Right atrium auricular region (tissue), 2 donors: ENCODE measurements around the gene OR8K1. TPM values are rescaled to one million over a fixed set of nuclear protein-coding genes. Genes with fewer than 3 reads are reported as not detected.

Experiments used
- DNase-seq: peaks from one replicate; pipeline ENCODE4 v3.0.0-alpha.2; 2019; ENCODE audit warnings: low spot score
- H3K27ac ChIP-seq, 2 donors: fragments of 200-600 bp; sonication (generic); 1 replicate in 1 of 2; 2 replicates in 1 of 2; pipeline ENCODE4 v1.5.1; 2016 to 2019
- H3K27me3 ChIP-seq, 2 donors: fragments of 200-600 bp; sonication (generic); one replicate each; pipeline versions ENCODE4 v1.5.1 to v1.6.0; 2017 to 2019
- H3K36me3 ChIP-seq: fragments of 200-600 bp; sonication (generic); one replicate; pipeline ENCODE4 v1.5.1; 2016
- H3K4me1 ChIP-seq, 2 donors: fragments of 200-600 bp; sonication (generic); one replicate each; pipeline versions ENCODE4 v1.5.1 to v1.6.0; 2017 to 2019
- H3K4me3 ChIP-seq, 2 donors: fragments of 200-600 bp; sonication (generic); 1 replicate in 1 of 2; 2 replicates in 1 of 2; pipeline ENCODE4 v1.5.1; 2017 to 2019; ENCODE audit warnings: mild to moderate bottlenecking in 1 of 2, moderate library complexity in 1 of 2
- H3K9me3 ChIP-seq, 2 donors: fragments of 200-600 bp; sonication (generic); one replicate each; pipeline ENCODE4 v1.5.1; 2019
- total RNA-seq, 2 donors: library from RNA; depleted of rRNA; stranded (reverse); fragments of >200 nt; gene quantifications; one replicate each; pipeline ENCODE4 v1.1.0, GENCODE V29; 2016
- TF ChIP-seq, protein P1 (sequence below), 2 donors: fragments of 200-600 bp; sonication (generic); IDR thresholded peaks; one replicate each; pipeline ENCODE4 v1.5.1; 2019; ENCODE audit warnings: antibody characterized with exemption in 2 of 2

OR8K1 gene
- total RNA-seq: not detected

DNA sequence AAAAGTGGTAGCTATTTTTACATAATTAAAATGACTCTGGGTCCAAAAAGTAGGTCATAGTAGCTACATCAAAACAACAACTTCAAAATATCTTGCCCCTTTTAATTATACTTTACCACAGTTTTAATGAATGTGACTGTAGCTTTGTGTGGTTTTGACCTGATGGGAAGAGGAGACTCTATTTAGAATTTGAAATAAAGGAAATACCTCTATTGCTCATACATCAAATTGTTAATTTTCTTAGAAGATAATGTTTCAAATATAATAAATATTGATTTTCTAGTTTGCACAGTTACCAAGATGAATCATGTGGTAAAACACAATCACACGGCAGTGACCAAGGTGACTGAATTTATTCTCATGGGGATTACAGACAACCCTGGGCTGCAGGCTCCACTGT, at the start of gene OR8K1:
Gene OR8K1 (plus strand): TSS at position 301 of the 400 bp plus-strand sequence. CDS start 0 bp downstream, at position 301.
- TF ChIP-seq, protein P1, sequence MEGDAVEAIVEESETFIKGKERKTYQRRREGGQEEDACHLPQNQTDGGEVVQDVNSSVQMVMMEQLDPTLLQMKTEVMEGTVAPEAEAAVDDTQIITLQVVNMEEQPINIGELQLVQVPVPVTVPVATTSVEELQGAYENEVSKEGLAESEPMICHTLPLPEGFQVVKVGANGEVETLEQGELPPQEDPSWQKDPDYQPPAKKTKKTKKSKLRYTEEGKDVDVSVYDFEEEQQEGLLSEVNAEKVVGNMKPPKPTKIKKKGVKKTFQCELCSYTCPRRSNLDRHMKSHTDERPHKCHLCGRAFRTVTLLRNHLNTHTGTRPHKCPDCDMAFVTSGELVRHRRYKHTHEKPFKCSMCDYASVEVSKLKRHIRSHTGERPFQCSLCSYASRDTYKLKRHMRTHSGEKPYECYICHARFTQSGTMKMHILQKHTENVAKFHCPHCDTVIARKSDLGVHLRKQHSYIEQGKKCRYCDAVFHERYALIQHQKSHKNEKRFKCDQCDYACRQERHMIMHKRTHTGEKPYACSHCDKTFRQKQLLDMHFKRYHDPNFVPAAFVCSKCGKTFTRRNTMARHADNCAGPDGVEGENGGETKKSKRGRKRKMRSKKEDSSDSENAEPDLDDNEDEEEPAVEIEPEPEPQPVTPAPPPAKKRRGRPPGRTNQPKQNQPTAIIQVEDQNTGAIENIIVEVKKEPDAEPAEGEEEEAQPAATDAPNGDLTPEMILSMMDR (IDR thresholded peaks at IDR 0.05): no peak
- H3K36me3 ChIP-seq: no peaks in the 10 kb centered on the region

DNA sequence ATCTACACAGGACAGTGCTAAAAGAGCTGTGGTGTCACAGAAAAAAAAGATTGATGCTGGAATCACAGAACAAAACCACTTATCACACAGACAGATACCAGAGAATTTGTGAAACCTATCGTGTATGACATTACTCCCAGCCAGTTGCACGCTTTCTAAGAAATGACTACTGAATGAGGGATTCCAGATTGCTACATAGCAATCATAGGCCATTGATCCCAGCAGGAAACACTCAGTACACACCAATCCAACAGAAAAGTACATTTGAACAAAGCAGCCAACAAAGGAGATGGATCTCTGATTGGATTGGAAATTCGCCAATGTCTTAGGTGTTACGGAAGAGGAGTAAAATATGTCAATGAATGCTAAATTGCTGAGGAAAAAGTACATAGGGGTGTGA, 48.9 kb upstream of the OR8K1 start:
- H3K27me3 ChIP-seq: no peaks in the 10 kb centered on the region
- no peaks in the 10 kb centered on the region for H3K4me1 ChIP-seq
- H3K4me3 ChIP-seq: no peak overlapping the region
- DNase-seq: no peak
- no peaks in the 10 kb centered on the region for H3K36me3 ChIP-seq
- H3K9me3 ChIP-seq: no peaks in the 10 kb centered on the region
- no peak overlapping the region for H3K27ac ChIP-seq
- TF ChIP-seq, protein P1 (IDR thresholded peaks at IDR 0.05): no peak

More for the DNA sequence above, at the start of gene OR8K1:
- no peak for DNase-seq
- Histone ChIP-seq H3K4me1 (no peaks in the 10 kb centered on the region), H3K27ac (no peak within 1 kb of the TSS), H3K9me3 (no peaks in the 10 kb centered on the region), H3K27me3 (no peaks in the 10 kb centered on the region), H3K4me3 (no peak within 1 kb of the TSS)

DNA sequence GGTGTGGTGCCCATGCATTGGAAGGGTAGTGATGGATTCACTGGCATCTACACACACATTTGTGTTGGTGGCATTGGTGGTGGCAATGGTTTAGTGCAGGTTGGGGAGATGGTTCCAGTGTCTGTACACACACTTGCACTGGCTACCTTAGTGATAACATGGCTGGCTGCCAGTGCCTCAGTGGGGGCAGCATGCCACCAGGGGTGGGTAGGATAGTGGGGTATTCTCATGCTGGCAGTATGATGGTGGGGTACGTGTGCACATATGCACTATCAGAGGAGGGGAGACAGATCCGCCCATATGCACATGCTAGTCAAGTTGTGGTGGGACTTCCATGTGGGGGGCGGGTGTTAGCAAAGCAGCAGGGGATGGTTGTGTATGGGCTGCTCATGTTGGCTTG, 38.0 kb upstream of the OR8K1 start:
- no peak overlapping the region for H3K4me3 ChIP-seq
- no peaks in the 10 kb centered on the region for H3K36me3 ChIP-seq
- TF ChIP-seq, protein P1 (IDR thresholded peaks at IDR 0.05): no peak
- H3K27me3 ChIP-seq: no peaks in the 10 kb centered on the region
- H3K9me3 ChIP-seq: peaks cover 0 to 13% of the 10 kb centered on the region in 2 donors
- DNase-seq: no peak
- H3K27ac ChIP-seq: no peak overlapping the region
- no peaks in the 10 kb centered on the region for H3K4me1 ChIP-seq

DNA sequence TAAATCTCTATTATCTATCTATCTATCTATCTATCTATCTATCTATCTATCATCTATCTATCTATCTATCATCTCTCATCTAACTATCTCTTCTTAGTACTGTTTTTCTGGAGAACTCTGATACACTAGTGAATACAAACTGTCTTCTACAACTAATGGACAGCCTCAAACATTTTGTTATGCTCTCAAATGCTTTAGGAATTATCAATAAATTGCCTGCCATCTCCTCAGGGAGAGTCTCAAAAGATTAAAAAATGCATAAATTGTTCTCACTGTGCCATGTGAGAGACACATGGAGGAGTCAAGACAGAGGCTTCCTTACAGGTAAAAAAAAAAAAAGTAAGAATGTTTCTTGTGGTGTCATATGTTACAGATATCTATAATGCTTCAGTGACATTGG, 31.0 kb upstream of the OR8K1 start, which contains the start of gene OR8K3:
Gene OR8K3 (plus strand): TSS at position 301 of the 400 bp plus-strand sequence. CDS start 3,163 bp downstream, outside the sequence.
- DNase-seq: no peak
- H3K36me3 ChIP-seq: no peaks in the 10 kb centered on the region
- H3K9me3 ChIP-seq: no peaks in the 10 kb centered on the region
- no peaks in the 10 kb centered on the region for H3K4me1 ChIP-seq
- TF ChIP-seq, protein P1 (IDR thresholded peaks at IDR 0.05): no peak
- H3K4me3 ChIP-seq: no peak within 1 kb of the TSS
- no peaks in the 10 kb centered on the region for H3K27me3 ChIP-seq
- H3K27ac ChIP-seq: no peak within 1 kb of the TSS

DNA sequence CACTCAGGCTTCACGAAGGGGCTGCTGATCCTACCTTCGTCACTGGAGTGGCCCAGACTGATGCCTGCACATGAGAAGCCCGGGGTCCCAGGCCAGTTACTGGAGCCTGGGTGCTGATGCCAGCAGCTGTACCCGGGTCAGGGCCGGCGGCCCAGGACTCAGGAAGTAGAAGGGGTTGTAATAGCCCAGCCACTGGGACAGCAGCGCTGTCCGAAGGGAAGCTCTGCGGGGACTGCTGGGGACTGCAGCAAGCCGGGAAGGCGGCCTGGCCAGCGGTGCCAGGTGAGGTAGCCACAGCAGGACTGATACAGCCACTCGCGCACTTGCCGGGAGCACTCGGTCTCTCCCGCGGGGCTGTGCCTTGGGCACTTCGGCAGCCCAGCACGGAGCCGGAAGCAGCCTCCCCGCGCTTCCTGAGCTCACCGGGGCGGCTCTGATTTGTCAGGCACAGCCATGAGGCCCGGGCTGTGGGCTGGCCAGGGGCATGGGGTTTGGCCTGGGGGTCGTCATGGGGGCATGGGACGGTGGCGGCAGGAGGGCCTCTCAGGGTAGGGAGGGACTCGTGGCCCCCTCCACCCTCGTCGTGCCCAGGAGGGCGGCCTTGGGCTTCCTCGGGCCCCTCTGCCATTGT, 13.9 kb upstream of the OR8K1 start:
- no peak for DNase-seq
- H3K36me3 ChIP-seq: no peaks in the 10 kb centered on the region
- no peaks in the 10 kb centered on the region for H3K27me3 ChIP-seq
- H3K4me3 ChIP-seq: no peak overlapping the region
- H3K4me1 ChIP-seq: no peaks in the 10 kb centered on the region
- TF ChIP-seq, protein P1 (IDR thresholded peaks at IDR 0.05): no peak
- no peaks in the 10 kb centered on the region for H3K9me3 ChIP-seq
- no peak overlapping the region for H3K27ac ChIP-seq

DNA sequence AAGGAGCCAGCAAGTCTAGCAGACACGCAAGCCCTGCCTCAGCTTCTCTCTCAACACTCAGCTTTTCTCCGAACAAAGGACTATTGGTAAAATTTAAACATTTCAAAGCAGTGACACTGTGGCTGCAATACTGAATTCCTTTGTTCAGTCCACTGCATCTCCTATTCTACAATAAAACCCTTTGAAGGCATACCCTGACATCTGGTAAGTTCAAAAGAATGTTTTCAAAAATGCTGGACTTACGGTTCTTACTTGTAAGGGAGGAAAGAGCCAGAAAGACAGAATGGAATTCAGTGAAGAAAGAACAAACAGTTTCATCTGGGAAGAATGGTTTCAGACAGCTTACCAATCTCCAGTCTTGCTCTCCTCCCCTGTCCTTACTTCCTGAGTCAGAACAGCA, 12.7 kb upstream of the OR8K1 start:
- DNase-seq: no peak
- H3K27me3 ChIP-seq: no peaks in the 10 kb centered on the region
- no peaks in the 10 kb centered on the region for H3K36me3 ChIP-seq
- H3K4me3 ChIP-seq: no peak overlapping the region
- H3K4me1 ChIP-seq: no peaks in the 10 kb centered on the region
- no peaks in the 10 kb centered on the region for H3K9me3 ChIP-seq
- TF ChIP-seq, protein P1 (IDR thresholded peaks at IDR 0.05): no peak
- H3K27ac ChIP-seq: no peak overlapping the region
